Pericardium fibroblast (primary cell): ENCODE measurements around the gene CACFD1. TPM values are rescaled to one million over a fixed set of nuclear protein-coding genes. Genes with fewer than 3 reads are reported as not detected.

Experiments used
- total RNA-seq: library from RNA; depleted of rRNA; stranded (reverse); fragments of >200 nt; gene quantifications from 2 replicates; pipeline ENCODE4 v1.2.3, GENCODE V29; 2015

The CACFD1 gene
- total RNA-seq = 7.7 and 13.1 TPM in 2 replicates

GRCh38 chr9:133459476-133460404, at the start of gene CACFD1:
Gene CACFD1, plus strand, starts transcription at chr9:133459978. Its CDS starts 89 bp downstream, at chr9:133460067.

GRCh38 chr9:133417541-133418461, 42.0 kb upstream of the CACFD1 start, which contains the start of gene REXO4:
Gene REXO4, minus strand, starts transcription at chr9:133418010. Its CDS starts 166 bp downstream, at chr9:133417844.

GRCh38 chr9:133421615-133422542, 37.9 kb upstream of the CACFD1 start, which contains the start of gene ADAMTS13:
Gene ADAMTS13, plus strand, starts transcription at chr9:133422367. Its CDS starts 77 bp downstream, at chr9:133422444.

GRCh38 chr9:133478851-133479711, 19.3 kb downstream of the CACFD1 start, which contains the start of gene SLC2A6:
Gene SLC2A6, minus strand, starts transcription at chr9:133479099. Its CDS starts 40 bp downstream, at chr9:133479059.

Other genes starting within 250 kb of the CACFD1 start
- gene ABO, start 184.8 kb upstream of the CACFD1 start, total RNA-seq = not detected in 2 replicates
- gene SURF6, start 123.8 kb upstream of the CACFD1 start, total RNA-seq = 14.3 and 16.2 TPM in 2 replicates
- gene MED22, start 111.8 kb upstream of the CACFD1 start, total RNA-seq = 14.5 and 16.0 TPM in 2 replicates
- gene RPL7A, start 111.8 kb upstream of the CACFD1 start, total RNA-seq = 3,224 and 4,648 TPM in 2 replicates
- gene SURF1, start 103.5 kb upstream of the CACFD1 start, total RNA-seq = 38.3 and 45.4 TPM in 2 replicates
- gene SURF2, start 103.4 kb upstream of the CACFD1 start, total RNA-seq = 19.5 and 24.9 TPM in 2 replicates
- gene SURF4, start 83.9 kb upstream of the CACFD1 start, total RNA-seq = 243 and 286 TPM in 2 replicates
- gene STKLD1, start 83.6 kb upstream of the CACFD1 start, total RNA-seq = 0.09 and 3.4 TPM in 2 replicates
- 16.7 and 18.2 TPM in 2 replicates for gene REXO4, start 42.0 kb upstream of the CACFD1 start, total RNA-seq
- gene ADAMTS13, start 37.6 kb upstream of the CACFD1 start, total RNA-seq = 3.7 and 4.4 TPM in 2 replicates
- 7.0 and 29.3 TPM in 2 replicates for gene SLC2A6, start 19.1 kb downstream of the CACFD1 start, total RNA-seq
- gene MYMK, start 65.0 kb downstream of the CACFD1 start, total RNA-seq = 2.3 TPM in 1 of 2 replicates, not detected in the other
- gene ADAMTSL2, start 74.7 kb downstream of the CACFD1 start, total RNA-seq = 0.09 and 2.8 TPM in 2 replicates
- gene FAM163B, start 149.4 kb downstream of the CACFD1 start, total RNA-seq = 3.5 TPM in 1 of 2 replicates, not detected in the other
- gene DBH, start 176.4 kb downstream of the CACFD1 start, total RNA-seq = not detected in 2 replicates